Tibial nerve (tissue), 4 donors: ENCODE measurements around the gene YTHDF1. TPM values are rescaled to one million over a fixed set of nuclear protein-coding genes. Genes with fewer than 3 reads are reported as not detected.

Experiments
- DNase-seq, 2 donors: peaks; one replicate each; pipeline ENCODE4 v3.0.0-alpha.2; 2019; ENCODE audit warnings: low spot score in 2 of 2
- H3K27ac ChIP-seq, 4 donors: fragments of 200-600 bp; sonication (generic) in 3 of 4; one replicate each; pipeline ENCODE4 v1.5.1; 2017 to 2019; ENCODE audit warnings: mild to moderate bottlenecking in 1 of 4
- H3K27me3 ChIP-seq, 2 donors: fragments of 200-600 bp; sonication (generic) in 1 of 2; one replicate each; pipeline versions ENCODE4 v1.5.1 to v1.6.0; 2017 to 2019
- H3K36me3 ChIP-seq, 3 donors: fragments of 200-600 bp; sonication (generic); one replicate each; pipeline ENCODE4 v1.5.1; 2018 to 2019
- H3K4me1 ChIP-seq, 4 donors: fragments of 200-600 bp; sonication (generic) in 3 of 4; one replicate each; pipeline ENCODE4 v1.5.1; 2017 to 2019
- H3K4me3 ChIP-seq, 4 donors: fragments of 200-600 bp; sonication (generic) in 3 of 4; one replicate each; pipeline ENCODE4 v1.5.1; 2017 to 2019; ENCODE audit warnings: mild to moderate bottlenecking in 1 of 4, moderate library complexity in 1 of 4
- H3K9me3 ChIP-seq, 4 donors: fragments of 200-600 bp; sonication (generic) in 3 of 4; one replicate each; pipeline ENCODE4 v1.5.1; 2017 to 2019
- CTCF ChIP-seq, 5 experiments: fragments of 200-600 bp in 3 of 5; fragments of 450-650 bp in 2 of 5; sonication (generic) in 3 of 5; IDR thresholded peaks; one replicate each; pipeline ENCODE4 v1.5.1; 2016 to 2019; ENCODE audit warnings: antibody characterized with exemption in 5 of 5, mild to moderate bottlenecking in 3 of 5, moderate library complexity in 2 of 5
- EP300 ChIP-seq, 2 donors: sonication (generic); formaldehyde crosslinking; IDR thresholded peaks; one replicate each; pipeline ENCODE4 v1.6.1; 2017; ENCODE audit warnings: antibody characterized with exemption in 2 of 2, mild to moderate bottlenecking in 1 of 2
- POLR2A ChIP-seq, 2 donors: fragments of 450-650 bp; IDR thresholded peaks; one replicate each; pipeline ENCODE4 v1.6.1; 2017; ENCODE audit warnings: antibody characterized with exemption in 2 of 2, mild to moderate bottlenecking in 2 of 2, moderate library complexity in 2 of 2
- WGBS, 2 donors: methylation state at CpG; one replicate each; pipeline ENCODE4 v1.1.5; 2018; 5-methylcytosine and 5-hydroxymethylcytosine counted together
- total RNA-seq, 4 donors: library from RNA; depleted of rRNA; stranded (reverse); fragments of >200 nt; gene quantifications; one replicate each; pipeline ENCODE4 v1.1.0, GENCODE V29; 2016

The YTHDF1 gene
- total RNA-seq, 4 donors from 2014 or later: 20.7 to 25.5 (median 23.3) TPM

GRCh38 chr20:63188641-63189321 is 27.1 kb downstream of the YTHDF1 start:
- no peak for TF ChIP-seq POLR2A (IDR thresholded peaks at IDR 0.05)
- TF ChIP-seq EP300 (IDR thresholded peaks at IDR 0.05): no peak
- no peak for TF ChIP-seq CTCF (IDR thresholded peaks at IDR 0.05)
- 64 to 72% methylated on average over 15 of the region's 15 CpGs for WGBS, 2 donors
- Histone ChIP-seq H3K27me3 (peaks cover 0 to 1% of the 10 kb centered on the region in 2 donors), H3K4me1 (no peaks in the 10 kb centered on the region), H3K27ac (no peak overlapping the region), H3K4me3 (no peak overlapping the region), H3K9me3 (no peaks in the 10 kb centered on the region), H3K36me3 (peaks cover 0 to under 1% (median 0%) of the 10 kb centered on the region in 3 donors)
- DNase-seq: no peak

GRCh38 chr20:63188159-63188442 is 27.8 kb downstream of the YTHDF1 start:
- no peaks in the 10 kb centered on the region for H3K4me1 ChIP-seq
- DNase-seq: no peak
- no peak overlapping the region for H3K4me3 ChIP-seq
- WGBS, 2 donors: 73 to 86% methylated on average over 12 to 13 of the region's 13 CpGs
- peaks cover 0 to 8% of the 10 kb centered on the region in 2 donors for H3K27me3 ChIP-seq
- TF ChIP-seq EP300 (IDR thresholded peaks at IDR 0.05) (no peak), CTCF (IDR thresholded peaks at IDR 0.05) (no peak), POLR2A (IDR thresholded peaks at IDR 0.05) (no peak)
- no peaks in the 10 kb centered on the region for H3K36me3 ChIP-seq
- H3K27ac ChIP-seq: no peak overlapping the region
- no peaks in the 10 kb centered on the region for H3K9me3 ChIP-seq

- WGBS, 2 donors: 72% methylated on average over 7 of the region's 7 CpGs
- no peaks in the 10 kb centered on the region for H3K4me1 ChIP-seq
- peaks cover 0 to 14% of the 10 kb centered on the region in 2 donors for H3K27me3 ChIP-seq
- no peak for DNase-seq
- H3K27ac ChIP-seq: no peak overlapping the region
- H3K36me3 ChIP-seq: no peaks in the 10 kb centered on the region
- H3K4me3 ChIP-seq: no peak overlapping the region
- no peaks in the 10 kb centered on the region for H3K9me3 ChIP-seq
- TF ChIP-seq CTCF (IDR thresholded peaks at IDR 0.05): no peak
- no peak for TF ChIP-seq POLR2A (IDR thresholded peaks at IDR 0.05)
- TF ChIP-seq EP300 (IDR thresholded peaks at IDR 0.05): no peak
These were observed 28.4 kb downstream of the YTHDF1 start for GRCh38 chr20:63187338-63188158.

- no peaks in the 10 kb centered on the region for H3K9me3 ChIP-seq
- peaks cover 0 to 22% of the 10 kb centered on the region in 2 donors for H3K27me3 ChIP-seq
- H3K27ac ChIP-seq: no peak overlapping the region
- TF ChIP-seq EP300 (IDR thresholded peaks at IDR 0.05) (no peak), CTCF (IDR thresholded peaks at IDR 0.05) (no peak), POLR2A (IDR thresholded peaks at IDR 0.05) (no peak)
- no peak overlapping the region for H3K4me3 ChIP-seq
- H3K36me3 ChIP-seq: no peaks in the 10 kb centered on the region
- DNase-seq: no peak
- 89 to 90% methylated on average over 6 to 7 of the region's 8 CpGs for WGBS, 2 donors
- H3K4me1 ChIP-seq: no peaks in the 10 kb centered on the region
These were observed 29.2 kb downstream of the YTHDF1 start for GRCh38 chr20:63186528-63187316.
